Measurements from ENCODE around the gene SELENOO. TPM values are rescaled to one million over a fixed set of nuclear protein-coding genes. Genes with fewer than 3 reads are reported as not detected.

SELENOO gene
- total and polyA plus RNA-seq, 3 experiments from 2014 or later = 6.1 to 25.9 (median 22.3) TPM

DNA sequence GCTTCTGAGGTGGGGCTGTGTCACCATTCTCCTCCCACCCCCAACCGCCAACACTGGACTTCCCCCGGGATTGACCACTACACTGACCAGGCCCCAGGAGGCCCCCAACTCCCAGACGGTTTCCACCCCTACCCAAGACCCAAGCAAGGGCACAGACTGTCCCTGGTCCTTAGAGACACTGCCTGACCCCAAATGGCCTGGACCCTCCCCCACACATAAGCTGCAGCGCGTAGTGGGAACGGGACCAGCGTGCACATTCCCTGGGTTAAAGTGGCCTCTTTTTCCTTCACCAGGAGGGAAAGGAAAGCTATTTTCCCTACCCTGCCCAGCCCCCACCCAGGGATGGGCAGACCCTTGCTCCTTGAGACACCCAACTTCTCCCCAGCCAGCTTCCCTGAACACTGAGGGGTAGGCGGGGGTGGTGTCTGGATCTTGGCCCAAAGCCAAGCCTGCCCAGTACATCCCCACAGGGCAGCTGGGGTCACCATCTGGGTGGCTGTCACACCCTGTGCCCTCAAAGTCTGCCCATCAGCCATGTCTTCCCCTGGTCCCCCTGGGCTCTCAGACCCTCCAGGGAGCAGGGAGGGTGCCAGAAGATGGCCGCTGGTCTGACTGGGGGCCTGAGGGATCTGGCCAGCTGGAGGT, 62.3 kb downstream of the SELENOO start:
- H3K9me3 ChIP-seq (ENCODE audit: low read length) = no peaks in the 10 kb centered on the region
- peaks cover 0 to 17% (median 6%) of the 10 kb centered on the region in 3 donors for H3K4me1 Mint-ChIP-seq
- no peaks in the 10 kb centered on the region for H3K9me3 Mint-ChIP-seq
- no peak overlapping the region for H3K4me3 Mint-ChIP-seq
- peaks cover 13% of the 10 kb centered on the region for H3K27me3 ChIP-seq (ENCODE audit: insufficient read depth, low read length, poor library complexity, severe bottlenecking)
- ChIA-PET CTCF (interaction anchor here (0.8 to 2.3 kb wide), 4 partner anchors 12 to 235 kb away, joined by 3 to 7 read pairs (median 4); partner anchors contain the start of genes DENND6B and HDAC10), POLR2A (no interaction called here)
- no peak overlapping the region for H3K27ac Mint-ChIP-seq
- no peaks in the 10 kb centered on the region for H3K36me3 Mint-ChIP-seq
- H3K36me3 ChIP-seq (ENCODE audit: insufficient read depth, low read length) = no peaks in the 10 kb centered on the region
- peak overlapping the region; percentile 16 for H3K27ac ChIP-seq (ENCODE audit: low read depth, low read length)
- peaks cover 11 to 22% of the 10 kb centered on the region in 2 donors for H3K27me3 Mint-ChIP-seq
- no peaks in the 10 kb centered on the region for H3K4me1 ChIP-seq (ENCODE audit: insufficient read depth, low read length)
- DNase-seq = no peak
- no peak overlapping the region for H3K4me3 ChIP-seq (ENCODE audit: low read length)

DNA sequence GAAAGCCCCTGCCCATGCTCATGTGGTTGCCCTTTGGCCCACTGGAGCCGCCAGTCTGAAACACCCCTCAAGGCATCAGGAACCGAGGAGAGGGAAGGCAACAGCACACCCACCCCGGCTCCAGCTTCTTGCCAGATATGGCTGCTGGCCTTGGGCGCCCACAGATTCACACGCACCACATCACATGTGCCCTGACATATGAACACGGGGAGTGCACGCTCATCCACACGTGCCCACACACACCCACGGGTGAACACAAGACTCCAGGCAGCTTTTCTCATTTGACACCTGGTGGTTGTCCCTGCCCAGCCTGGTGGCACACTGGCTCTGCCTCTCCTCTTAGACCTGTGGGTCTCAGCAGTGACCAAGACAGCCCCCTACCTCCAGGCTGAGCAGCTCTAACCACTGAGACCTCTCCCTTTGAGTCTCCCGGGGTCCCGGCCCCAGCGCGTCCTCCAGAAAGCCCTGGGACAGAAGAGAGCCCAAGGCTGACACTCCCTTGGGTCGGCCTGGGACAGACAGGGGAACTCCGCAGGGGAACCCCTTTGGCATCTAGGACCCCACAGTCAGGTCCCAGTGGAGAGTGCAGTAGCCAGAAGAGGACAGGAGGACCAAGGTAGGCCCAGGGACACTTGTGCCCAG, 63.4 kb downstream of the SELENOO start:
- no peaks in the 10 kb centered on the region for H3K9me3 ChIP-seq (ENCODE audit: low read length)
- Mint-ChIP-seq H3K27ac (no peak overlapping the region), H3K9me3 (no peaks in the 10 kb centered on the region), H3K27me3 (peaks cover 12 to 16% of the 10 kb centered on the region in 2 donors), H3K36me3 (no peaks in the 10 kb centered on the region), H3K4me3 (peak overlapping the region in 1 of 7 donors; percentile 23), H3K4me1 (peaks cover 3 to 23% (median 8%) of the 10 kb centered on the region in 3 donors)
- no peaks in the 10 kb centered on the region for H3K4me1 ChIP-seq (ENCODE audit: insufficient read depth, low read length)
- peaks cover 13% of the 10 kb centered on the region for H3K27me3 ChIP-seq (ENCODE audit: insufficient read depth, low read length, poor library complexity, severe bottlenecking)
- ChIA-PET POLR2A (no interaction called here), CTCF (interaction anchor here (1.5 kb wide), 1 partner anchor 234 kb away, joined by 4 read pairs; no protein-coding TSS in a partner anchor)
- H3K27ac ChIP-seq (ENCODE audit: low read depth, low read length) = no peak overlapping the region
- DNase-seq = no peak
- H3K36me3 ChIP-seq (ENCODE audit: insufficient read depth, low read length) = no peaks in the 10 kb centered on the region
- H3K4me3 ChIP-seq (ENCODE audit: low read length) = no peak overlapping the region

DNA sequence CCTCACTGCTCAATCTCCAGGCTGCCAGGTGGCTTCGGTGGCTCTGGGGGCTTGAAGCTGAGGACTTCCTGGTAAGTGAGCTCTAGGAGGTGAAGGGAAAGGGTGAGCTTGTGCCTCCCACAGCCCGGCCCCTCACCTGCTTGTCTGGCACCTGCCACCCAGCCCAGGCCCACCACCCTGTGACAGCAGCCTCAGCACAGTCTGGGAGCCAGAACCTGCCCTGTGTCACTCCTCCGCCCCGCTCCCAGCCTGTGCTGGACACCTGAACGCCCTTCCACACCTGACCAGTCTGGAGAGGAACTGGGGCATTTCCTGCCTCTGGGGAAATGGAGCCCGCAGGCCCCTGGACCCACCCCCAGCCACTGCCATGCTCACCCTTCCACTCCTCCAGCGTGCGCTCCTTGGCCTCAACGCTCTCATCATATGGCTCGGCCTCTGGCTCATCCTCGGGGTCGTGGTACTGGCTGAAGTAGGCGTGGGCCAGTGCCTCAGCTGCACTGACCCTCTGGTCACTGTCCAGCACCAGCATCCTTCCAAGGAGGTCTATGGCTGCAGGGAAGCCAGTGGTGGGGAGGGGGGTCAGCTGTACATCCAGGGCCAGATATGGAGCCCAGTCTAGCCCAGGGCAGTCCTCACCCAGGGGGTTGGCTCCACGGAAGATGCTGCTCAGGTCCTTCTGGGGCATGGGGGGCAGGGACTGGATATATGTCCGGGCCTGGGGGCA, 64.3 kb downstream of the SELENOO start:
- no peaks in the 10 kb centered on the region for H3K36me3 ChIP-seq (ENCODE audit: insufficient read depth, low read length)
- ChIA-PET POLR2A (no interaction called here), CTCF (no interaction called here)
- H3K4me1 Mint-ChIP-seq = peaks cover 3 to 26% (median 9%) of the 10 kb centered on the region in 3 donors
- H3K27me3 Mint-ChIP-seq = peaks cover 11 to 15% of the 10 kb centered on the region in 2 donors
- H3K4me3 Mint-ChIP-seq = no peak overlapping the region
- H3K27ac ChIP-seq (ENCODE audit: low read depth, low read length) = no peak overlapping the region
- H3K4me1 ChIP-seq (ENCODE audit: insufficient read depth, low read length) = peaks cover 6% of the 10 kb centered on the region
- H3K36me3 Mint-ChIP-seq = no peaks in the 10 kb centered on the region
- peaks cover 13% of the 10 kb centered on the region for H3K27me3 ChIP-seq (ENCODE audit: insufficient read depth, low read length, poor library complexity, severe bottlenecking)
- H3K27ac Mint-ChIP-seq = no peak overlapping the region
- H3K4me3 ChIP-seq (ENCODE audit: low read length) = no peak overlapping the region
- H3K9me3 ChIP-seq (ENCODE audit: low read length) = no peaks in the 10 kb centered on the region
- H3K9me3 Mint-ChIP-seq = no peaks in the 10 kb centered on the region
- DNase-seq = no peak

DNA sequence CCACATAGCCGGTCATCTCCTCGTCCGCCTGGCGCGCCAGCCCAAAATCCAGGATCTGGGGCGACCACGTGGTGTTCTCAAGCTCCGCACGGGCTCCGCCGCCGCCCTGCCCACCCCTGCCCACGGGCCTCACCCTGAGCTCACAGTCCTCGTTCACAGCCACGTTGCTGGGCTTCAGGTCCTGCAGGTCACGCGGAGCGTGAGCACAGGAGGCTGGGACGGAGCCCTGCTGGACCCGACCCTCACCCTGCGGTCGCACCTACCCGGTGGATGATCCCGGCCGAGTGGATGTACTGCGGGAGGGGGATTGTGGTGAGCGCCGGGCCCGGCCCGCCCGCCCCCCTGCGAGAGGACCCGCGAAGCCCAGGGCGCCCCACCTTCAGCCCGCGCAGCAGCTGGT, 66.2 kb downstream of the SELENOO start:
- H3K27me3 Mint-ChIP-seq = peaks cover 13 to 14% of the 10 kb centered on the region in 2 donors
- no peak overlapping the region for H3K4me3 Mint-ChIP-seq
- H3K36me3 Mint-ChIP-seq = no peaks in the 10 kb centered on the region
- peaks cover 18% of the 10 kb centered on the region for H3K4me1 ChIP-seq (ENCODE audit: insufficient read depth, low read length)
- H3K36me3 ChIP-seq (ENCODE audit: insufficient read depth, low read length) = no peaks in the 10 kb centered on the region
- peaks cover 13% of the 10 kb centered on the region for H3K27me3 ChIP-seq (ENCODE audit: insufficient read depth, low read length, poor library complexity, severe bottlenecking)
- DNase-seq = no peak
- CTCF ChIA-PET = interaction anchor here (0.8 to 1.9 kb wide), 3 partner anchors 16 to 259 kb away, joined by 3 to 6 read pairs (median 4); partner anchors contain the start of genes HDAC10 and SCO2
- no peaks in the 10 kb centered on the region for H3K9me3 ChIP-seq (ENCODE audit: low read length)
- H3K9me3 Mint-ChIP-seq = no peaks in the 10 kb centered on the region
- no peak overlapping the region for H3K27ac ChIP-seq (ENCODE audit: low read depth, low read length)
- no peak overlapping the region for H3K27ac Mint-ChIP-seq
- H3K4me1 Mint-ChIP-seq = peaks cover 3 to 29% (median 10%) of the 10 kb centered on the region in 3 donors
- H3K4me3 ChIP-seq (ENCODE audit: low read length) = no peak overlapping the region
- POLR2A ChIA-PET = interaction anchor here (0.6 kb wide), 1 partner anchor 24 kb away, joined by 9 read pairs; no protein-coding TSS in a partner anchor

Other genes starting within 250 kb of the SELENOO start
- 100 to 1,000 TPM; 202 to 227 TPM for gene PIM3, start 240.2 kb upstream of the SELENOO start, total RNA-seq
- 39.3 TPM for gene PIM3, start 240.2 kb upstream of the SELENOO start, polyA plus RNA-seq
- gene IL17REL, start 188.2 kb upstream of the SELENOO start, total RNA-seq = under 1 TPM; 0.20 to 0.29 TPM
- gene IL17REL, start 188.2 kb upstream of the SELENOO start, polyA plus RNA-seq = not detected
- gene TTLL8, start 142.7 kb upstream of the SELENOO start, total RNA-seq = not detected
- not detected for gene TTLL8, start 142.7 kb upstream of the SELENOO start, polyA plus RNA-seq
- gene MLC1, start 115.6 kb upstream of the SELENOO start, total RNA-seq = under 1 TPM; 0.35 to 0.47 TPM
- 1.7 TPM for gene MLC1, start 115.6 kb upstream of the SELENOO start, polyA plus RNA-seq
- gene MOV10L1, start 111.0 kb upstream of the SELENOO start, total RNA-seq = not detected
- gene MOV10L1, start 111.0 kb upstream of the SELENOO start, polyA plus RNA-seq = not detected
- gene PANX2, start 30.3 kb upstream of the SELENOO start, total RNA-seq = 1 to 10 TPM; 1.7 to 1.8 TPM
- gene PANX2, start 30.3 kb upstream of the SELENOO start, polyA plus RNA-seq = not detected
- gene TRABD, start 15.1 kb upstream of the SELENOO start, total RNA-seq = 100 to 1,000 TPM in 1 of 2 experiments, 10 to 100 TPM in 1; 96.2 to 102 TPM
- gene TRABD, start 15.1 kb upstream of the SELENOO start, polyA plus RNA-seq = 49.0 TPM
- 10 to 100 TPM; 51.4 to 52.2 TPM for gene TUBGCP6, start 44.0 kb downstream of the SELENOO start, total RNA-seq
- 18.6 TPM for gene TUBGCP6, start 44.0 kb downstream of the SELENOO start, polyA plus RNA-seq
- 10 to 100 TPM; 42.5 to 44.7 TPM for gene HDAC10, start 50.3 kb downstream of the SELENOO start, total RNA-seq
- 7.5 TPM for gene HDAC10, start 50.3 kb downstream of the SELENOO start, polyA plus RNA-seq
- gene MAPK12, start 60.7 kb downstream of the SELENOO start, total RNA-seq = 1 to 10 TPM; 9.3 to 9.7 TPM
- 0.03 TPM for gene MAPK12, start 60.7 kb downstream of the SELENOO start, polyA plus RNA-seq
- 10 to 100 TPM; 12.8 to 13.2 TPM for gene MAPK11, start 69.4 kb downstream of the SELENOO start, total RNA-seq
- 0.28 TPM for gene MAPK11, start 69.4 kb downstream of the SELENOO start, polyA plus RNA-seq
- 10 to 100 TPM; 13.4 to 14.4 TPM for gene PLXNB2, start 106.6 kb downstream of the SELENOO start, total RNA-seq
- 0.17 TPM for gene PLXNB2, start 106.6 kb downstream of the SELENOO start, polyA plus RNA-seq
- 1 to 10 TPM; 3.9 to 4.3 TPM for gene DENND6B, start 126.0 kb downstream of the SELENOO start, total RNA-seq
- 0.67 TPM for gene DENND6B, start 126.0 kb downstream of the SELENOO start, polyA plus RNA-seq
- 10 to 100 TPM; 49.7 to 55.9 TPM for gene PPP6R2, start 142.3 kb downstream of the SELENOO start, total RNA-seq
- 34.2 TPM for gene PPP6R2, start 142.3 kb downstream of the SELENOO start, polyA plus RNA-seq

All from CD8-positive, alpha-beta memory T cell (primary cell).